CD4-positive, alpha-beta T cell treated with Interleukin-12 subunit alpha and Interleukin-12 subunit beta, for 1 hour (primary cell): Measurements from ENCODE around the gene LPIN3.

ENCODE experiments used
- DNase-seq: peaks from one replicate; pipeline ENCODE4 v3.0.0-alpha.2; 2020

LPIN3 gene

GRCh38 chr20:41395667-41396664, 55.3 kb downstream of the LPIN3 start:
- DNase-seq = no peak

GRCh38 chr20:41398408-41398807, 57.8 kb downstream of the LPIN3 start:
- DNase-seq = no peak

GRCh38 chr20:41403604-41404003, 63.0 kb downstream of the LPIN3 start:
- no peak for DNase-seq

- DNase-seq = no peak
Measured at GRCh38 chr20:41405436-41405835, 64.8 kb downstream of the LPIN3 start.

- DNase-seq = no peak
Measured at GRCh38 chr20:41406353-41406752, 65.7 kb downstream of the LPIN3 start.

GRCh38 chr20:41406896-41407444, 66.3 kb downstream of the LPIN3 start:
- DNase-seq = no peak

- DNase-seq = no peak
Measured at GRCh38 chr20:41407607-41408006, 67.0 kb downstream of the LPIN3 start.

- no peak for DNase-seq
Measured at GRCh38 chr20:41408156-41408794, 67.7 kb downstream of the LPIN3 start.

GRCh38 chr20:41408986-41409385, 68.4 kb downstream of the LPIN3 start:
- no peak for DNase-seq
